CD4-positive, alpha-beta T cell (primary cell): ENCODE data around the gene LINGO1. TPM values are rescaled to one million over a fixed set of nuclear protein-coding genes. Genes with fewer than 3 reads are reported as not detected.

Source experiments
- ATAC-seq: fragments of 200-7000 bp; cut with Tn5 transposase; one replicate; pipeline ENCODE4 v1.10.0; 2022; ENCODE audit warnings: mild to moderate bottlenecking; ENCODE audit not compliant: poor library complexity
- CTCF ChIA-PET: fragments of 350-600 bp; sonication (Branson Sonifier 250); formaldehyde crosslinking; loops from one replicate; lab custom pipeline; 2021; ENCODE audit warnings: antibody characterized with exemption, inconsistent platforms; lab: Charles Lee
- POLR2A ChIA-PET: fragments of 350-600 bp; sonication (Branson Sonifier 250); formaldehyde crosslinking; loops from one replicate; lab custom pipeline; 2021; ENCODE audit warnings: antibody characterized with exemption, inconsistent platforms; lab: Charles Lee
- DNase-seq, 14 experiments: peaks; one replicate each; pipeline ENCODE4 v3.0.0-alpha.2; 2013 to 2020; ENCODE audit warnings: mixed read lengths in 2 of 14
- H3K27ac ChIP-seq, 2 donors: one replicate each; pipeline versions ENCODE4 v1.5.1 to v1.7.0; 2013; ENCODE audit warnings: low read length in 2 of 2, low read depth in 1 of 2, mild to moderate bottlenecking in 1 of 2
- H3K27me3 ChIP-seq, 2 experiments: 1 replicate in 1 of 2; 2 replicates in 1 of 2; pipeline versions ENCODE4 v1.6.1 to v1.7.0; 2013; ENCODE audit warnings: low read length in 2 of 2, control low read depth in 1 of 2, mild to moderate bottlenecking in 1 of 2, moderate library complexity in 1 of 2; ENCODE audit not compliant: insufficient read depth in 2 of 2, control insufficient read depth in 1 of 2
- H3K36me3 ChIP-seq: one replicate; pipeline ENCODE4 v1.6.1; 2013; ENCODE audit warnings: low read length, control low read depth; ENCODE audit not compliant: insufficient read depth
- H3K4me1 ChIP-seq: one replicate; pipeline ENCODE4 v1.6.1; 2013; ENCODE audit warnings: low read length, control low read depth; ENCODE audit not compliant: insufficient read depth
- H3K4me3 ChIP-seq: one replicate; pipeline ENCODE4 v1.5.1; 2013; ENCODE audit warnings: mild to moderate bottlenecking, low read length, moderate library complexity
- H3K9me3 ChIP-seq, 2 experiments: 1 replicate in 1 of 2; 2 replicates in 1 of 2; pipeline versions ENCODE4 v1.6.1 to v1.7.0; 2013; ENCODE audit warnings: low read length in 2 of 2, mild to moderate bottlenecking in 2 of 2, control low read depth in 1 of 2, moderate library complexity in 1 of 2; ENCODE audit not compliant: control insufficient read depth in 1 of 2, insufficient read depth in 1 of 2
- H3K27ac Mint-ChIP-seq: one replicate; pipeline ENCODE4 v1.8.0; 2020; ENCODE audit warnings: mixed read lengths
- H3K27me3 Mint-ChIP-seq: one replicate; pipeline ENCODE4 v1.8.0; 2021; ENCODE audit warnings: mixed read lengths
- H3K36me3 Mint-ChIP-seq: one replicate; pipeline ENCODE4 v1.8.0; 2021; ENCODE audit warnings: low read depth, mixed read lengths
- H3K4me1 Mint-ChIP-seq: one replicate; pipeline ENCODE4 v1.8.0; 2021; ENCODE audit warnings: low read depth, mixed read lengths
- H3K4me3 Mint-ChIP-seq: one replicate; pipeline ENCODE4 v1.8.0; 2020; ENCODE audit warnings: mild to moderate bottlenecking, mixed read lengths
- H3K9me3 Mint-ChIP-seq: one replicate; pipeline ENCODE4 v1.8.0; 2020; ENCODE audit warnings: mixed read lengths
- CTCF ChIP-seq: fragments of 200-600 bp; IDR thresholded peaks from one replicate; pipeline ENCODE4 v1.8.0; 2022; ENCODE audit warnings: antibody characterized with exemption, mild to moderate bottlenecking
- intact Hi-C, 2 experiments: fragments of 100-400 bp; cut with DNase I in 1 of 2; cut with micrococcal nuclease in 1 of 2; formaldehyde crosslinking; loops; one replicate each; pipeline versions ENCODE4 v1.15.1 to v1.9.0; 2023 to 2025; cut with DNase I, micrococcal nuclease
- total RNA-seq, 174 experiments: library from RNA in 2 of 174; stranded (reverse) in 2 of 174; gene quantifications; one replicate each; pipeline ENCODE4 v1.2.3 and lab custom pipeline; 2021 to 2026

Gene LINGO1
- total RNA-seq, 2 experiments from 2014 or later, result not detected

- H3K27ac ChIP-seq, result no peak overlapping the region
- POLR2A ChIA-PET, result no interaction called here
- DNase-seq (no peak), ATAC-seq (no peak)
- Mint-ChIP-seq H3K4me3 (no peak overlapping the region), H3K9me3 (no peaks in the 10 kb centered on the region), H3K27me3 (no peaks in the 10 kb centered on the region), H3K36me3 (no peaks in the 10 kb centered on the region), H3K4me1 (no peaks in the 10 kb centered on the region), H3K27ac (no peak overlapping the region)
- no peaks in the 10 kb centered on the region for H3K4me1 ChIP-seq
- intact Hi-C loops, result no loop called here
- no peak for TF ChIP-seq CTCF
- H3K9me3 ChIP-seq, result no peaks in the 10 kb centered on the region
- CTCF ChIA-PET, result no interaction called here
- H3K27me3 ChIP-seq, result no peaks in the 10 kb centered on the region
- no peaks in the 10 kb centered on the region for H3K36me3 ChIP-seq
- H3K4me3 ChIP-seq, result no peak overlapping the region
Measured at GRCh38 chr15:77579498-77580188, 53.1 kb downstream of the LINGO1 start.

- no peaks in the 10 kb centered on the region for H3K36me3 ChIP-seq
- no peak for ATAC-seq
- H3K4me3 ChIP-seq, result no peak overlapping the region
- no peak for TF ChIP-seq CTCF
- no peaks in the 10 kb centered on the region for H3K4me1 ChIP-seq
- no peak overlapping the region for H3K27ac ChIP-seq
- no peak for DNase-seq
- H3K27me3 ChIP-seq, result no peaks in the 10 kb centered on the region
- Mint-ChIP-seq H3K9me3 (no peaks in the 10 kb centered on the region), H3K27ac (no peak overlapping the region), H3K36me3 (no peaks in the 10 kb centered on the region), H3K4me3 (no peak overlapping the region), H3K27me3 (no peaks in the 10 kb centered on the region), H3K4me1 (no peaks in the 10 kb centered on the region)
- ChIA-PET POLR2A (no interaction called here), CTCF (no interaction called here)
- H3K9me3 ChIP-seq, result no peaks in the 10 kb centered on the region
- intact Hi-C loops, result no loop called here
Measured at GRCh38 chr15:77578641-77579372, 53.9 kb downstream of the LINGO1 start.

DNA sequence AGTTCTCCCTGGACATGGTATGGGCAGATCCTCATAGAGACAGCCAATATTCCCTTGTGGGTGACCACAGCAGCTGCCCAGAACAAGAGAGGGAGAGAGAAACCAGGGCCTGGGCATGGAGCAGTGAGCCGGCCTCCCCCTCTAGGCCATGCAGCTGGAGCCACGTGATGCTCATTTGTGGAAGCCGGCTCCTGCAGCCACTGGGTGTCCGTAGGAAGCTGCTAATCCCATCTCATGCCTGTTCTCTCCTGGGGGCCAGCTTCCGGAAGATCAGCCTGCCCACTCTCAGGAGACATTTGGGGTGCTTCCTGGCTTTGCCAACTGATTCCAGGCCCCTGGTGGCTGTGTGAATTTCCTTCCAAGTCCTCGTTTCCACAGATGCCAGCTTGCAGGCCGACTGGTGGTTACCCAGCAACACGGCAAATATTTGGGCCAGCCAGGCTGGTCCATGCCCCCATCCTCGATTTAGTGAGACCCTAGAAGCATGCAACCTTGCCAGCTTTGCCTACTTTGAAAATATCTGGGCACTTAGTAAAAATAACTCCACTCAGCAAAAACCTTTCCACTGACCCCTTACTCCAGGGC, 55.3 kb downstream of the LINGO1 start:
- Mint-ChIP-seq H3K27me3 (no peaks in the 10 kb centered on the region), H3K4me1 (no peaks in the 10 kb centered on the region), H3K4me3 (no peak overlapping the region), H3K9me3 (no peaks in the 10 kb centered on the region), H3K36me3 (no peaks in the 10 kb centered on the region), H3K27ac (no peak overlapping the region)
- DNase-seq, result no peak
- POLR2A ChIA-PET, result no interaction called here
- Histone ChIP-seq H3K27me3 (no peaks in the 10 kb centered on the region), H3K4me3 (no peak overlapping the region), H3K9me3 (no peaks in the 10 kb centered on the region), H3K27ac (no peak overlapping the region), H3K4me1 (no peaks in the 10 kb centered on the region), H3K36me3 (no peaks in the 10 kb centered on the region)
- TF ChIP-seq CTCF, result no peak
- CTCF ChIA-PET, result no interaction called here
- no peak for ATAC-seq
- intact Hi-C loops, result no loop called here
